HepG2 (cell line): ENCODE measurements around the gene PLRG1. TPM values are rescaled to one million over a fixed set of nuclear protein-coding genes. Genes with fewer than 3 reads are reported as not detected.

Experiments used
- ATAC-seq: fragments of 200-7000 bp; cut with Tn5 transposase; 3 replicates; pipeline ENCODE4 v1.9.1; 2020; ENCODE audit warnings: mild to moderate bottlenecking, moderate library complexity
- BruUV-seq: library from RNA; stranded (reverse); fragments of 400-500 nt; replicated peaks from 2 replicates; lab custom pipeline; 2021; lab: Mats Ljungman, UMichigan
- CTCF ChIA-PET: fragments of 300-600 bp; formaldehyde crosslinking; extraction: SDS; loops from one replicate; lab custom pipeline; 2021; ENCODE audit warnings: low total read pairs, inconsistent platforms, low intra/inter-chr PET ratio; lab: Yijun Ruan, JAX
- POLR2A ChIA-PET: fragments of 350-600 bp; sonication (Branson Sonifier 250); formaldehyde crosslinking; loops from one replicate; lab custom pipeline; 2020; ENCODE audit warnings: antibody characterized with exemption, inconsistent platforms; lab: Yijun Ruan, JAX
- DNase-seq: peaks from one replicate; pipeline ENCODE4 v3.0.0-alpha.2; 2015; ENCODE audit warnings: low spot score
- FAIRE-seq: peaks from 3 replicates; lab custom pipeline; 2011; peaks lifted over from hg19 to GRCh38; lab: Jason Lieb, UNC
- H2AFZ ChIP-seq: one replicate; pipeline ENCODE4 v1.6.1; 2011; ENCODE audit warnings: low read length, inconsistent platforms
- H3K27ac ChIP-seq: fragments of 300-600 bp; 3 replicates; pipeline ENCODE4 v1.8.0; 2011; ENCODE audit warnings: mixed run types, mild to moderate bottlenecking, mixed read lengths, low read length, inconsistent platforms; ENCODE audit not compliant: insufficient read depth; ENCODE audit errors: extremely low read length
- H3K27me3 ChIP-seq, 2 experiments: fragments of 200-600 bp in 1 of 2; 2 replicates in 1 of 2; 3 replicates in 1 of 2; pipeline versions ENCODE4 v1.6.0 to v1.8.0; 2011; ENCODE audit warnings: low read length in 2 of 2, mild to moderate bottlenecking in 2 of 2, moderate library complexity in 2 of 2, inconsistent platforms in 1 of 2; ENCODE audit not compliant: insufficient read depth in 2 of 2, control insufficient read depth in 1 of 2
- H3K36me3 ChIP-seq, 2 experiments: fragments of 200-600 bp in 1 of 2; replicated peaks in 1 of 2; 2 replicates in 1 of 2; 3 replicates in 1 of 2; pipeline versions ENCODE4 v1.5.1 to v1.8.0; 2011; ENCODE audit warnings: low read length in 2 of 2, inconsistent platforms in 1 of 2; ENCODE audit not compliant: insufficient read depth in 2 of 2, control insufficient read depth in 1 of 2
- H3K4me1 ChIP-seq: 2 replicates; pipeline ENCODE4 v1.5.1; 2012; ENCODE audit warnings: low read length, inconsistent platforms; ENCODE audit not compliant: insufficient read depth
- H3K4me2 ChIP-seq: 2 replicates; pipeline ENCODE4 v1.6.0; 2011; ENCODE audit warnings: low read depth, low read length, inconsistent platforms
- H3K4me3 ChIP-seq, 3 experiments: fragments of 200-600 bp in 1 of 3; sonication (generic), shearing (Covaris generic) in 1 of 3; replicated peaks in 1 of 3; 2 replicates each; pipeline ENCODE4 v1.5.1; 2011 to 2016; ENCODE audit warnings: low read length in 3 of 3, inconsistent platforms in 2 of 3, low read depth in 2 of 3, mild to moderate bottlenecking in 2 of 3, control low read depth in 1 of 3, mixed read lengths in 1 of 3; ENCODE audit not compliant: insufficient read depth in 1 of 3
- H3K79me2 ChIP-seq: one replicate; pipeline ENCODE4 v1.6.1; 2011; ENCODE audit warnings: low read length, inconsistent platforms; ENCODE audit not compliant: insufficient read depth
- H3K9ac ChIP-seq: 2 replicates; pipeline ENCODE4 v1.6.0; 2011; ENCODE audit warnings: mild to moderate bottlenecking, low read depth, low read length, inconsistent platforms; ENCODE audit not compliant: insufficient read depth
- H3K9me3 ChIP-seq: 2 replicates; pipeline ENCODE4 v1.5.1; 2012; ENCODE audit warnings: mild to moderate bottlenecking, low read length
- H4K20me1 ChIP-seq: 2 replicates; pipeline ENCODE4 v1.6.0; 2011; ENCODE audit warnings: inconsistent platforms, mild to moderate bottlenecking, low read length, moderate library complexity; ENCODE audit not compliant: insufficient read depth
- BORCS8-MEF2B ChIP-seq: sonication (generic); formaldehyde crosslinking; IDR thresholded peaks from 2 replicates; pipeline ENCODE4 v1.8.0; 2022; ENCODE audit warnings: mild to moderate bottlenecking, missing genetic modification reagents
- GMEB1 ChIP-seq: sonication (generic); formaldehyde crosslinking; IDR thresholded peaks from 2 replicates; pipeline ENCODE4 v1.5.1; 2020; ENCODE audit warnings: missing genetic modification reagents, mild to moderate bottlenecking, borderline replicate concordance
- HNRNPH1 ChIP-seq: fragments of 200-400 bp; formaldehyde crosslinking; optimal IDR thresholded peaks from 2 replicates; pipeline ENCODE3; 2017; ENCODE audit warnings: mild to moderate bottlenecking, low read depth, low read length
- MIER2 ChIP-seq: IDR thresholded peaks from 2 replicates; pipeline ENCODE4 v1.6.1; 2016; ENCODE audit warnings: missing biosample characterization, missing genetic modification reagents
- PAF1 ChIP-seq: IDR thresholded peaks from 2 replicates; pipeline ENCODE4 v1.6.1; 2016; ENCODE audit warnings: missing genetic modification reagents, missing compliant biosample characterization
- SOX13 ChIP-seq, 3 experiments: fragments of 450-650 bp in 1 of 3; sonication (generic) in 1 of 3; formaldehyde crosslinking in 1 of 3; IDR thresholded peaks in 2 of 3; conservative IDR thresholded peaks in 1 of 3; 2 replicates each; pipeline versions ENCODE4 v1.5.0 to v1.6.1; 2016 to 2020; ENCODE audit warnings: antibody characterized with exemption in 1 of 3, mild to moderate bottlenecking in 1 of 3, missing compliant biosample characterization in 1 of 3, missing genetic modification reagents in 1 of 3, moderate library complexity in 1 of 3
- TEAD3 ChIP-seq: optimal IDR thresholded peaks from 2 replicates; pipeline ENCODE3; 2016; ENCODE audit warnings: borderline replicate concordance
- THYN1 ChIP-seq: sonication (generic); formaldehyde crosslinking; IDR thresholded peaks from 2 replicates; pipeline ENCODE4 v1.8.1; 2023; ENCODE audit warnings: low read depth, mild to moderate bottlenecking, moderate library complexity, missing genetic modification reagents, borderline replicate concordance
- ZBTB38 ChIP-seq: sonication (generic); formaldehyde crosslinking; IDR thresholded peaks from 2 replicates; pipeline ENCODE4 v1.5.1; 2020; ENCODE audit warnings: mild to moderate bottlenecking, missing genetic modification reagents
- ZBTB49 ChIP-seq: sonication (generic); formaldehyde crosslinking; IDR thresholded peaks from 2 replicates; pipeline ENCODE4 v1.4.0; 2020; ENCODE audit warnings: missing genetic modification reagents, borderline replicate concordance
- ZFP36L2 ChIP-seq: sonication (generic); formaldehyde crosslinking; IDR thresholded peaks from 2 replicates; pipeline ENCODE4 v1.4.0; 2020; ENCODE audit warnings: missing genetic modification reagents
- ZNF574 ChIP-seq: sonication (generic); formaldehyde crosslinking; IDR thresholded peaks from 2 replicates; pipeline ENCODE4 v1.4.0; 2020; ENCODE audit warnings: missing genetic modification reagents
- ZNF605 ChIP-seq: sonication (generic); formaldehyde crosslinking; IDR thresholded peaks from 2 replicates; pipeline ENCODE4 v1.8.0; 2022; ENCODE audit warnings: mild to moderate bottlenecking, missing genetic modification reagents
- ZNF710 ChIP-seq: sonication (generic); formaldehyde crosslinking; IDR thresholded peaks from 2 replicates; pipeline ENCODE4 v1.5.0; 2020; ENCODE audit warnings: mild to moderate bottlenecking, missing genetic modification reagents, borderline replicate concordance
- ZNF841 ChIP-seq: sonication (generic); formaldehyde crosslinking; IDR thresholded peaks from 2 replicates; pipeline ENCODE4 v1.8.1; 2023; ENCODE audit warnings: missing genetic modification reagents, borderline replicate concordance
- WGBS: methylation state at CpG from one replicate; pipeline ENCODE4 v1.1.6; 2017; ENCODE audit warnings: low lambda C conversion rate; 5-methylcytosine and 5-hydroxymethylcytosine counted together
- in situ Hi-C: cut with HindIII; loops from 2 replicates; pipeline ENCODE4 v1.10.0; 2017; ENCODE audit warnings: low pct_unique_long_range_greater_than_20kb; ENCODE audit not compliant: extremely low pct_ligation_motif_present
- intact Hi-C: fragments of 100-400 bp; cut with micrococcal nuclease; formaldehyde crosslinking; loops from one replicate; pipeline ENCODE4 v1.10.0; 2022; ENCODE audit not compliant: unreplicated experiment
- polyA plus RNA-seq, 8 experiments: library from polyadenylated mRNA; depleted of rRNA in 3 of 8; stranded (reverse) in 7 of 8; unstranded in 1 of 8; fragments of >200 nt; fragmentation: Illumina TruSeq in 4 of 8; extraction: Trizol in 4 of 8; gene quantifications; 2 replicates each; pipeline versions ENCODE4 v1.2.1 to v1.2.3, GENCODE V29; 2011 to 2016; ENCODE audit warnings: low read depth in 4 of 8, missing spikeins in 1 of 8, mixed read lengths in 1 of 8; ENCODE audit not compliant: insufficient read depth in 1 of 8
- total RNA-seq, 5 experiments: library from RNA; depleted of rRNA; stranded (reverse); fragments of >200 nt; fragmentation: Illumina TruSeq; extraction: Trizol; gene quantifications; 2 replicates each; pipeline ENCODE4 v1.2.3, GENCODE V29; 2016; ENCODE audit warnings: low read depth in 1 of 5

PLRG1 gene
- total and polyA plus RNA-seq, 2 of the 13 experiments (the other 11 are each of a cell fraction or from before 2014, with no cell fraction given), result 77.3 to 110 TPM

GRCh38 chr4:154584259-154584658 lies 34.1 kb upstream of the PLRG1 start:
- no peak for FAIRE-seq
- H4K20me1 ChIP-seq, result no peaks in the 10 kb centered on the region
- peak overlapping the region; percentile 9; the same call in 1 of the 2 replicates for H3K4me2 ChIP-seq
- peaks cover 13% of the 10 kb centered on the region for H3K79me2 ChIP-seq
- no peak overlapping the region for H3K9ac ChIP-seq
- no peaks in the 10 kb centered on the region for H3K9me3 ChIP-seq
- CTCF ChIA-PET, result interaction anchor here (0.6 kb wide), 1 partner anchor 23 kb away, joined by 3 read pairs; no protein-coding TSS in a partner anchor
- H3K4me1 ChIP-seq, result peaks cover 54% of the 10 kb centered on the region
- no peaks in the 10 kb centered on the region for H3K27me3 ChIP-seq
- ATAC-seq, result peak; percentile 68
- peaks cover 3 to 26% of the 10 kb centered on the region in 2 experiments for H3K36me3 ChIP-seq
- 89% methylated on average over 4 of the region's 5 CpGs for WGBS
- no peak overlapping the region for H2AFZ ChIP-seq
- POLR2A ChIA-PET, result interaction anchor here (1.1 to 16.0 kb wide), 6 partner anchors 10 to 35 kb away, joined by 3 to 468 read pairs (median 24); partner anchors contain the start of gene FGG
- in situ Hi-C loops (no loop called here), intact Hi-C loops (no loop called here)
- no peak for DNase-seq
- H3K4me3 ChIP-seq, result no peak overlapping the region
- no TSS peak for BruUV-seq
- H3K27ac ChIP-seq, result peak overlapping the region; percentile 17
- TF ChIP-seq ZNF841 (0 out of 2 replicates have a peak, but pooled peaks have one; percentile 32), TEAD3 (CRISPR knock-in tag) (peak; percentile 27), ZNF605 (CRISPR knock-in tag) (peak; percentile 47), HNRNPH1 (peak; percentile 45), THYN1 (CRISPR knock-in tag) (no peak), SOX13 (IDR thresholded peaks at IDR 0.05) (no peak), SOX13 (CRISPR knock-in tag; conservative IDR thresholded peaks at IDR 0.05 in 1 of 2, IDR thresholded peaks at IDR 0.05 in 1 of 2) (no peak), BORCS8-MEF2B (CRISPR knock-in tag) (peak; percentile 84), ZFP36L2 (CRISPR knock-in tag) (no peak), PAF1 (CRISPR knock-in tag) (peak; percentile 100), MIER2 (CRISPR knock-in tag) (no peak), ZBTB49 (CRISPR knock-in tag) (no peak), ZNF574 (0 out of 2 replicates have a peak, but pooled peaks have one; percentile 18), GMEB1 (CRISPR knock-in tag) (0 out of 2 replicates have a peak, but pooled peaks have one; percentile 15), ZNF710 (CRISPR knock-in tag) (no peak), ZBTB38 (CRISPR knock-in tag) (peak; percentile 66; the same call in 1 of the 2 replicates)
